ENCODE data around the gene ARHGAP9.

The ARHGAP9 gene

DNA sequence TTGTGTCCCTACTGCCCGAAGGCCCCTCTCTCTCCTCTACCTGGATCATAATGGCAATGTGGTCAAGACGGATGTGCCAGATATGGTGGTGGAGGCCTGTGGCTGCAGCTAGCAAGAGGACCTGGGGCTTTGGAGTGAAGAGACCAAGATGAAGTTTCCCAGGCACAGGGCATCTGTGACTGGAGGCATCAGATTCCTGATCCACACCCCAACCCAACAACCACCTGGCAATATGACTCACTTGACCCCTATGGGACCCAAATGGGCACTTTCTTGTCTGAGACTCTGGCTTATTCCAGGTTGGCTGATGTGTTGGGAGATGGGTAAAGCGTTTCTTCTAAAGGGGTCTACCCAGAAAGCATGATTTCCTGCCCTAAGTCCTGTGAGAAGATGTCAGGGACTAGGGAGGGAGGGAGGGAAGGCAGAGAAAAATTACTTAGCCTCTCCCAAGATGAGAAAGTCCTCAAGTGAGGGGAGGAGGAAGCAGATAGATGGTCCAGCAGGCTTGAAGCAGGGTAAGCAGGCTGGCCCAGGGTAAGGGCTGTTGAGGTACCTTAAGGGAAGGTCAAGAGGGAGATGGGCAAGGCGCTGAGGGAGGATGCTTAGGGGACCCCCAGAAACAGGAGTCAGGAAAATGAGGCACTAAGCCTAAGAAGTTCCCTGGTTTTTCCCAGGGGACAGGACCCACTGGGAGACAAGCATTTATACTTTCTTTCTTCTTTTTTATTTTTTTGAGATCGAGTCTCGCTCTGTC is 22.8 kb downstream of the ARHGAP9 start:
- TF ChIP-seq, protein P1, sequence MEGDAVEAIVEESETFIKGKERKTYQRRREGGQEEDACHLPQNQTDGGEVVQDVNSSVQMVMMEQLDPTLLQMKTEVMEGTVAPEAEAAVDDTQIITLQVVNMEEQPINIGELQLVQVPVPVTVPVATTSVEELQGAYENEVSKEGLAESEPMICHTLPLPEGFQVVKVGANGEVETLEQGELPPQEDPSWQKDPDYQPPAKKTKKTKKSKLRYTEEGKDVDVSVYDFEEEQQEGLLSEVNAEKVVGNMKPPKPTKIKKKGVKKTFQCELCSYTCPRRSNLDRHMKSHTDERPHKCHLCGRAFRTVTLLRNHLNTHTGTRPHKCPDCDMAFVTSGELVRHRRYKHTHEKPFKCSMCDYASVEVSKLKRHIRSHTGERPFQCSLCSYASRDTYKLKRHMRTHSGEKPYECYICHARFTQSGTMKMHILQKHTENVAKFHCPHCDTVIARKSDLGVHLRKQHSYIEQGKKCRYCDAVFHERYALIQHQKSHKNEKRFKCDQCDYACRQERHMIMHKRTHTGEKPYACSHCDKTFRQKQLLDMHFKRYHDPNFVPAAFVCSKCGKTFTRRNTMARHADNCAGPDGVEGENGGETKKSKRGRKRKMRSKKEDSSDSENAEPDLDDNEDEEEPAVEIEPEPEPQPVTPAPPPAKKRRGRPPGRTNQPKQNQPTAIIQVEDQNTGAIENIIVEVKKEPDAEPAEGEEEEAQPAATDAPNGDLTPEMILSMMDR (IDR thresholded peaks at IDR 0.05; ENCODE audit: low read depth, low read length) = no peak
- H3K27ac ChIP-seq = peak overlapping the region; percentile 100

DNA sequence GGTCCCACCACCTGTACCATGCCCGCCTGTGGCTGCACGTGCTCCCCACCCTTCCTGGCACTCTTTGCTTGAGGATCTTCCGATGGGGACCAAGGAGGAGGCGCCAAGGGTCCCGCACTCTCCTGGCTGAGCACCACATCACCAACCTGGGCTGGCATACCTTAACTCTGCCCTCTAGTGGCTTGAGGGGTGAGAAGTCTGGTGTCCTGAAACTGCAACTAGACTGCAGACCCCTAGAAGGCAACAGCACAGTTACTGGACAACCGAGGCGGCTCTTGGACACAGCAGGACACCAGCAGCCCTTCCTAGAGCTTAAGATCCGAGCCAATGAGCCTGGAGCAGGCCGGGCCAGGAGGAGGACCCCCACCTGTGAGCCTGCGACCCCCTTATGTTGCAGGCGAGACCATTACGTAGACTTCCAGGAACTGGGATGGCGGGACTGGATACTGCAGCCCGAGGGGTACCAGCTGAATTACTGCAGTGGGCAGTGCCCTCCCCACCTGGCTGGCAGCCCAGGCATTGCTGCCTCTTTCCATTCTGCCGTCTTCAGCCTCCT is 23.4 kb downstream of the ARHGAP9 start:
- Histone ChIP-seq H3K27me3 (ENCODE audit: insufficient read depth, low read depth, severe bottlenecking) (peaks cover 2% of the 10 kb centered on the region), H3K27ac (peak overlapping the region; percentile 100), H3K9me3 (ENCODE audit: severe bottlenecking) (no peaks in the 10 kb centered on the region), H3K4me3 (ENCODE audit: low read depth, low read length) (peak overlapping the region; percentile 74), H3K36me3 (peaks cover 27% of the 10 kb centered on the region)
- TF ChIP-seq, protein P1 (IDR thresholded peaks at IDR 0.05; ENCODE audit: low read depth, low read length) = peak; percentile 87
- DNase-seq = peak; percentile 88

More for the DNA sequence above, 22.8 kb downstream of the ARHGAP9 start:
- peak overlapping the region; percentile 74 for H3K4me3 ChIP-seq (ENCODE audit: low read depth, low read length)
- no peaks in the 10 kb centered on the region for H3K9me3 ChIP-seq (ENCODE audit: severe bottlenecking)
- no peak for DNase-seq
- peaks cover 2% of the 10 kb centered on the region for H3K27me3 ChIP-seq (ENCODE audit: insufficient read depth, low read depth, severe bottlenecking)
- peaks cover 27% of the 10 kb centered on the region for H3K36me3 ChIP-seq

DNA sequence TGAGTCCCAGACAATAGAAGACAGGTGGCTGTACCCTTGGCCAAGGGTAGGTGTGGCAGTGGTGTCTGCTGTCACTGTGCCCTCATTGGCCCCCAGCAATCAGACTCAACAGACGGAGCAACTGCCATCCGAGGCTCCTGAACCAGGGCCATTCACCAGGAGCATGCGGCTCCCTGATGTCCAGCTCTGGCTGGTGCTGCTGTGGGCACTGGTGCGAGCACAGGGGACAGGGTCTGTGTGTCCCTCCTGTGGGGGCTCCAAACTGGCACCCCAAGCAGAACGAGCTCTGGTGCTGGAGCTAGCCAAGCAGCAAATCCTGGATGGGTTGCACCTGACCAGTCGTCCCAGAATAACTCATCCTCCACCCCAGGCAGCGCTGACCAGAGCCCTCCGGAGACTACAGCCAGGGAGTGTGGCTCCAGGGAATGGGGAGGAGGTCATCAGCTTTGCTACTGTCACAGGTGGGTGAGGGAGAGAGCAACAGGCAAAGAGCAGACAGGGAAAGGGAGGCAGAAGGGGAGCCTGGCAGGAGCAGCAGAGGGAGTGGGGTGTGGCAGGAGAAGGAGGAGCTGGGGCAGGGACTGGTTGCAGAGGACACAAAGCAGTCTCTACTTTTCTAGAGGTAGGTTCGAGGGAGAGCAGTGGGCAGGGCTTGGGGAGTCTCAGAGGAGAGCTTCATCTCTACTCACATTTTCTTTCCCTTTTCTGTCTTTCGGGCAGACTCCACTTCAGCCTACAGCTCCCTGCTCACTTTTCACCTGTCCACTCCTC is 24.1 kb downstream of the ARHGAP9 start:
- Histone ChIP-seq H3K27ac (peak overlapping the region; percentile 100), H3K36me3 (peaks cover 27% of the 10 kb centered on the region), H3K4me3 (ENCODE audit: low read depth, low read length) (peak overlapping the region; percentile 74), H3K27me3 (ENCODE audit: insufficient read depth, low read depth, severe bottlenecking) (no peaks in the 10 kb centered on the region), H3K9me3 (ENCODE audit: severe bottlenecking) (no peaks in the 10 kb centered on the region)
- TF ChIP-seq, protein P1 (IDR thresholded peaks at IDR 0.05; ENCODE audit: low read depth, low read length) = no peak
- peak; percentile 47 for DNase-seq

DNA sequence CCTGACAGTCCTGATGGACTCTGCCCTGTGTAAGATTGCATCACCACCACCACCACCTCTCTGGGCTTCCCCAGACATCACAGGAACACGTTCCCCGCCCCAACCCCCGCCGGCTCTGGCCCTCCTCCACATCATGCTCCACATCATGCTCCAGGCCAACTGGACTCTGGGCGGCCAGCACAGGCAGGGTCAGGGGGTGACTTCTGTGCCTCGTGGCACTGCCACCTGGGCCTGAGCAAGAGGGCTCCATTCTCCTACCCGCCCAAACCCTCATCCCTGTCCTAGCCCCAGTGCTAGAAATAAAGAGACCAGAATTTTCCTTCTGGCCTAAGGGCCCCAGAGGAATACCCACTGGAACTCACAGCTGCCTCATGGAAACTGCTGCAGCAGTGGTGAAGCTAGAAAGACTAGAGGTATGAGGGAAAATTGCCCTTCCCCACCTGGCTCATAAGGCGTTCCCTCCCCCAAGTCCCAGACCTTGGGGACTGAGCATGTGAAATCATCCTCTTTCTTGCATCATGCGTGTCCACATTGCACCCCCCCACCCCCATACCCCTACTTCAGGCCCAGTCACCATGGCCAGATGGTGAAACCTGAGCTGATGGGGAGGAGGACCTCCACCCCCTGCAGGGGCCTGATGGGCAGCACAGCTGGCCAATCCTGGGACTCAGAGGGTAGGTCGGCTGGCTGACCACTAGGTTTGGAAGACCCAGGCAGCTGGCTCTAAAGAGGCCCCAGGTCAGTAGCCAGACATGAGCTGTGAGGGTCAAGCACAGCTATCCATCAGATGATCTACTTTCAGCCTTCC is 24.9 kb downstream of the ARHGAP9 start, which contains the start of gene INHBE:
TSS of gene INHBE (plus strand) at position 742 of the 808 bp plus-strand sequence. CDS start 230 bp downstream, outside the sequence.
- TF ChIP-seq, protein P1 (IDR thresholded peaks at IDR 0.05; ENCODE audit: low read depth, low read length) = no peak
- DNase-seq = peak; percentile 98
- Histone ChIP-seq H3K9me3 (ENCODE audit: severe bottlenecking) (no peaks in the 10 kb centered on the region), H3K27ac (peak within 1 kb of the TSS; percentile 100), H3K27me3 (ENCODE audit: insufficient read depth, low read depth, severe bottlenecking) (no peaks in the 10 kb centered on the region), H3K36me3 (peaks cover 27% of the 10 kb centered on the region), H3K4me3 (ENCODE audit: low read depth, low read length) (peak within 1 kb of the TSS; percentile 74)

DNA sequence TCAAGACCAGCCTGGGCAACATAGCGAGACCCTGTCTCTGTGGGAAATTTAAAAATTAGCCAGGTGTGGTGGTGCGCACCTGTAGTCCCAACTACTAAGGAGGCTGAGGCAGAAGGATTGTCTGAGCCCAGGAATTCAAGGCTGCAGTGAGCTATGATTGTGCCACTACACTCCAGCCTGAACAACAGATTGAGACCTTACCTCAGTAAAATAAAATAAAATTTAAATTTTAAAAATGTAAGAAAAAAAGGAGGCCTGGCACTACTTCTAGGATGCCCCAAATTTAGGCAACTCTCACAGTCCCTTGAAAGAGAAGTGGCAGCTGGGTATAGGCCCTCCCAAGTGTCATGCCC is 25.5 kb downstream of the ARHGAP9 start:
- Histone ChIP-seq H3K36me3 (peaks cover 25% of the 10 kb centered on the region), H3K4me3 (ENCODE audit: low read depth, low read length) (no peak overlapping the region), H3K9me3 (ENCODE audit: severe bottlenecking) (no peaks in the 10 kb centered on the region), H3K27ac (peak overlapping the region; percentile 100), H3K27me3 (ENCODE audit: insufficient read depth, low read depth, severe bottlenecking) (no peaks in the 10 kb centered on the region)
- TF ChIP-seq, protein P1 (IDR thresholded peaks at IDR 0.05; ENCODE audit: low read depth, low read length) = no peak
- no peak for DNase-seq

All from WERI-Rb-1 (cell line).